ENCODE data around the gene DBP.
"Not testable (repeated sequence)": the region's sequence is repeated elsewhere in the genome, so short reads cannot be mapped to it uniquely, and the experiment has no call there.

DNA sequence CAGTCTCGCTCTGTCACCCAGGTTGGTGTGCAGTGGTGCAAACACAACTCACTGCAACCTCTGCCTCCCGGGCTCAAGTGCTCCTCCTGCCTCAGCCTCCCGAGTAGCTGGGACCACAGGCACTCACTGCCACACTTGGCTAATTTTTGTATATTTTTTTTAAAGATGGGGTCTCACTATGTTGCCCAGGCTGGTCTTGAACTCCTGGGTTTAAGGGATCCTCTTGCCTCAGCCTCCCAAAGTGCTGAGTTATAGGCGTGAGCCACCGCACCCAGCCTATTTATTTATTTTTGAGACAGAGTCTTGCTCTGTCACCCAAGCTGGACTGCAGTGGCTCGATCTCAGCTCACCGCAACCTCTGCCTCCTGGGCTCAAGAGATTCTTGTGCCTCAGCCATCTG is 49.5 kb upstream of the DBP start:
- TF ChIP-seq, protein P1, sequence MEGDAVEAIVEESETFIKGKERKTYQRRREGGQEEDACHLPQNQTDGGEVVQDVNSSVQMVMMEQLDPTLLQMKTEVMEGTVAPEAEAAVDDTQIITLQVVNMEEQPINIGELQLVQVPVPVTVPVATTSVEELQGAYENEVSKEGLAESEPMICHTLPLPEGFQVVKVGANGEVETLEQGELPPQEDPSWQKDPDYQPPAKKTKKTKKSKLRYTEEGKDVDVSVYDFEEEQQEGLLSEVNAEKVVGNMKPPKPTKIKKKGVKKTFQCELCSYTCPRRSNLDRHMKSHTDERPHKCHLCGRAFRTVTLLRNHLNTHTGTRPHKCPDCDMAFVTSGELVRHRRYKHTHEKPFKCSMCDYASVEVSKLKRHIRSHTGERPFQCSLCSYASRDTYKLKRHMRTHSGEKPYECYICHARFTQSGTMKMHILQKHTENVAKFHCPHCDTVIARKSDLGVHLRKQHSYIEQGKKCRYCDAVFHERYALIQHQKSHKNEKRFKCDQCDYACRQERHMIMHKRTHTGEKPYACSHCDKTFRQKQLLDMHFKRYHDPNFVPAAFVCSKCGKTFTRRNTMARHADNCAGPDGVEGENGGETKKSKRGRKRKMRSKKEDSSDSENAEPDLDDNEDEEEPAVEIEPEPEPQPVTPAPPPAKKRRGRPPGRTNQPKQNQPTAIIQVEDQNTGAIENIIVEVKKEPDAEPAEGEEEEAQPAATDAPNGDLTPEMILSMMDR (conservative IDR thresholded peaks at IDR 0.05; ENCODE audit: low read length), result not testable (repeated sequence)
- TF ChIP-seq EZH2phosphoT487 (IDR thresholded peaks at IDR 0.05; ENCODE audit: borderline replicate concordance), result not testable (repeated sequence)

Data from Loucy (cell line).